ENCODE measurements around the gene NAV2.

- TF ChIP-seq CTCF (IDR thresholded peaks at IDR 0.05) (no peak), POLR2A (IDR thresholded peaks at IDR 0.05) (no peak), POLR2AphosphoS5 (IDR thresholded peaks at IDR 0.05) (peak in 1 of 4 donors; percentile 10), EP300 (IDR thresholded peaks at IDR 0.05) (peak in 1 of 4 donors; percentile 27)
Observed at GRCh38 chr11:19728436-19728835, 15.8 kb downstream of the NAV2 start.
